HG02763 (cell line): ENCODE data around the gene FAIM2.
"Not testable (repeated sequence)": the region's sequence is repeated elsewhere in the genome, so short reads cannot be mapped to it uniquely, and the experiment has no call there.

Source experiments
- ATAC-seq: cut with Tn5 transposase; IDR thresholded peaks from one replicate; pipeline ENCODE4 v1.9.1; 2021; ENCODE audit warnings: mild to moderate bottlenecking, moderate library complexity; ENCODE audit not compliant: unreplicated experiment

The FAIM2 gene

DNA sequence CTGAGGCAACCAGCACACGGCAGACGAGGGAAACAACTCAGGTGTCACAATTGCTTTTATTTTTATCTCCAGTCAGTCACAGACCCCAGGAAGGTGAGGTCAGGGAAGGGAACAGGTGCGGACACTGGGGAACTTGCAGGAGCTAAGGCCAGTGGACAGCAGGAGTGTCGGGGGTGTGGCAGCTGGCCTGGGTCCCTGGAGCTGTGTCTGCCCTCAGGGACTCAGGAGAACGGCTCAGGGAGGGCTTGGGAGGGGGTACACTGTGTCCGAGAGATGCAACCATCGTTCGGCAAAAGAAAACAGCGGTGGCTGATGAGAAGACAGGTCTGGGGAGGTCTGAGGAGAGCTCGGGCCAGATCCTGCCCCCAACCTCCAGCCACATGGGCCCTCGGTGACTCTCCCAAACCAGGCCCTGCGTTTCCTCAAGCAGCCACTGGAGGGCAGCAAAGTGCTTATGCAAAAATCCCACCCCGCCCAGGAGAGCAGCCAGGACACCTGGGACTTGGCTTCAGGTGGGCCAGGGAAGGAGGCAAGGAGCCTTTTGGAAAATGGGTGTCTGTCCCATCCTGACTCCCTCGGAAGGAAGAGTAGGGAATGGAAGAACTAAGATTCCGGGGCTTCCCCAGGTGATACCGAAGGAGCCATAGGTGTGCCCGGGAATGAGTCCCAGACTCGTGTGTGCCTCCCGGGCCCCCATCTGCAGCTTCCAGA, 36.7 kb downstream of the FAIM2 start:
- no peak for ATAC-seq

DNA sequence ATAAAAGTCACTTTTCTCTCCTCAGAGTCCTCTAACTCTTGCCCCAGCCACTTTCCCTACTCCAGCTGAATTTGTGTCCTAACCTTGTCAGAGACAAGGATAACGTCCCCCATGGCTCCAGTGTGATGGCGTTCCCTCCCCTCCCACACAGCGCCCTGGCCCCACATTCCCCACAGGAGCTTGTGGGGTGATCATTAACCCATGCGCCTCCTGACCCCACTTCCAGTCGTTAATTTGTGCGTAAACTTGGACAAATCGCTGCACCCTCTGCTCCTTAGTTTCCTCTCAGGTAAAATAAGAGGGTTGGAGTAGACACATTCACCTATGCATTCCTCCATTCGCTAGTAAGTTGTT, 37.9 kb downstream of the FAIM2 start:
- no peak for ATAC-seq

DNA sequence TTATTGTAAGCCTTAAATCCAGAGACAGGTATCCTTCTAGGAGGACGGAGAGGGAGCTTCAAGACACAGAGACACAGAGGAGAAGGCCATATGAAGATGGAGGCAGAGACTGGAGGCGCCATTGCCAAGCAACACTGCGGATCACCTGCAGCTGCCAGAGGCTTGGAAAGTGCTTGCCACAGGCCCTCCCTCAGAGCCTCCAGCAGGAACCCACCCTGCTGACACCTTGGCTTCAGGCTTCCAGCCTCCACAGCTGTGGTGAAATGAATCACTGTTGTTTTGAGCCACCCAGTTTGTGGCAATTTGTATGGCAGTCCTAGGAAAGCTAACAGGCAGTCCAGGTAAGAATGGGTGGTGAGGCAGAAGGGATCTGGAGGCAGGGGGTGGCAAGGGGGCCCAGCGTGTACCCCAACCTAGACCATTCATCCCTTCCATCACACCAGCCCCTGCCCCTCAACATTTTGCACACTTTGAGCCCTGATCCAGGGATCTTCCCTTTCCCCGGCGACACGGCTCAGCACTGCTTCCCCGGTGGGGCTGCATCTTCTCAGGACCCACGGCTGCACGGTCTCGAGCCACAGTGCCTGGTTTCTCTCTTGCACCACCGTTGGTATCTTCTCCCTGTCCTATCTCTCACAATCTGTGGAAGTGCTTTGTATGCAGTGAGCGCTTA, 38.5 kb downstream of the FAIM2 start:
- no peak for ATAC-seq

DNA sequence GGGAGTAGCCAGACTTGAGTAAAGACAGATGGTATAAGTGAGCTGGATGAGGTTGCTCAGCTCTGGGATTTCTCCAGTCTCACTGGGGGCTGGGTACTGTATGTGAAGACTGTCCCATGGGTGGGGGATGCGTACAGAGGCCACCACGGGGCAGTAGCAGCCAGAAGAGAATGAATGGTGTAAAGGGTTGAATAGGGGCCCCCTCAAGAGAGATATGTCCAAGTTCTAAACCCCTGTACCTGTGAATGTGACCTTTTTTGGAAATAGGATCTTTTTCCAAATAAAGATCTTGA, 39.0 kb downstream of the FAIM2 start:
- no peak for ATAC-seq

DNA sequence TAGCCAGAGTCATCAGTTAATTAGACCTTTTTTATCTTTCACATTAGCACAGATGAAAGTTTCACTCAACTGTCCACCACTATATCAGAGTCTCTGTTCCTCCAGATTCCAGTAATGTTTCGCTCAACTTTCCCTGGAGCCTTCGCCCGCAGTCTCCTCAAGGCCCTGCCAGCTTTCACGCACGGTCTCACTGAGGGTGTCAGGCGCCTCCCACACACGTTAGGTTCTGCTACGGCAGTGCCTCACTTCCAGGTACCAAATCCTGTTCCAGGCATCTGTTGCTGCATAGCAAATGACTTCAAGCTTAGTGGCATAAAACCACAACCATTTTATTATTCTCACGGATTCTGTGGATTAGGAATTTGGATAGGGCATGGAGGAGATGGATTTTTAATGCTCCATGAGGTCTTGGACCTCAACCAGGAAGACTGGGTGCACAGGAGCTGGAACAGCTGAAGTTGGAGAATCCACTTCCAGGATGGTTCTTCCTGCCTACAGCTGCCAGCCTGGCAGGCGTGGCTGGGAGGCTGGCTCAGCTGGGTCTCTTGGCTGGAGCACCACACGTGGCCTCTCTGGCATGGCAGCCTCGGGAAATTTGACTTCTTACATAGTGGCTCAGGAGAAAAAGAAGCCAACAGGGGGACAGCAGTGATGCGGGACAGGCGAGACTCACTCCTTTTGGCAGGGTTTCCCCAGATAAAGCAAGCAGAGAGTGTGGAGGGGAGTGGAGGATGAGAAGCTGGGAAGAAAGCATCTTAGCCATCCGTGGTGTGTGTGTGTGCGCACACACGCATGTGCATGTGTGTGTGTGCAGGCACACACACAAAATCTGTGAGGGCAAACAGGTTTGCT, 39.5 kb downstream of the FAIM2 start:
- no peak for ATAC-seq

DNA sequence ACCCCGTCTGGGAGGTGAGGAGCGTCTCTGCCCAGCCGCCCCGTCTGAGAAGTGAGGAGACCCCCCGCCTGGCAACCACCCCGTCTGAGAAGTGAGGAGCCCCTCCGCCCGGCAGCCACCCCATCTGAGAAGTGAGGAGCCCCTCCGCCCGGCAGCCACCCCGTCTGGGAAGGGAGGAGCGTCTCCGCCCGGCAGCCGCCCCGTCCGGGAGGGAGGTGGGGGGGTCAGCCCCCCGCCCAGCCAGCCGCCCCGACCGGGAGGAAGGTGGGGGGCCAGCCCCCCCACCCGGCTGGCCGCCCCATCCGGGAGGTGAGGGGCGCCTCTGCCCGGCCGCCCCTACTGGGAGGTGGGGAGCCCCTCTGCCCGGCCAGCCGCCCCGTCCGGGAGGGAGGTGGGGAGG, 42.8 kb downstream of the FAIM2 start:
- ATAC-seq, result not testable (repeated sequence)

DNA sequence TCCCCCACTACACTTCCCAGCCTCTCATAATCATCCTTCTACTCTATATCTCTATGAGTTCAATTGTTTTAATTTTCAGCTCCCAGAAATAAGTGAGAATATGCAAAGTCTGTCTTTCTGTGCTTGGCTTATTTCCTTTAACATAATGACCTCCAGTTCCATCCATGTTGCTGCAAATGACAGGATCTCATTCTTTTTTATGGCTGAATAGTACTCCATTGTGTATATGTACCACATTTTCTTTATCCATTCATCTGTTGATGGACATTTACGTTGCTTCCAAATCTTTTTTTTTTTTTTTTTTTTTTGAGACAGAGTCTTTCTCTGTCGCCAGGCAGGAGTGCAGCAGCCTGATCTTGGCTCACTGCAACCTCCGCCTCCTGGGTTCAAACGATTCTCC, 47.8 kb downstream of the FAIM2 start:
- not testable (repeated sequence) for ATAC-seq

DNA sequence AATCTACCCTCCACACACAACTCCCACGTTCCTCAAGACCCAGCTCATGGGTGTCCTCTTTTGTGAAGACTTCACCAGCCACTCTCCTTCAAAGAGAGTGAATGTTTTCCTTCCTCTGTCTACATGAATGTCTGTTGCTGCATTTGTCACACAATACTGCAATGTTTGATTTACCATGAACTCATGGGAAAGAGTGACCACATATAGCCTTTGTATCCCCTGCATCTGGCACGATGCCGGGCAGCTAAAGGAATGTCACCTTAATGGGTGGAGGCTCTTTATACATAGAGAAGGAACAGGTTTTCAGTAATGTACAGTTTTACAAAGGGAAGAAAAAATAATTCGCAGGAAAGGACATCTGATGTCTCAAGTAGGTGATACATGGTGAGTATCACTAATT, 48.7 kb downstream of the FAIM2 start:
- no peak for ATAC-seq

DNA sequence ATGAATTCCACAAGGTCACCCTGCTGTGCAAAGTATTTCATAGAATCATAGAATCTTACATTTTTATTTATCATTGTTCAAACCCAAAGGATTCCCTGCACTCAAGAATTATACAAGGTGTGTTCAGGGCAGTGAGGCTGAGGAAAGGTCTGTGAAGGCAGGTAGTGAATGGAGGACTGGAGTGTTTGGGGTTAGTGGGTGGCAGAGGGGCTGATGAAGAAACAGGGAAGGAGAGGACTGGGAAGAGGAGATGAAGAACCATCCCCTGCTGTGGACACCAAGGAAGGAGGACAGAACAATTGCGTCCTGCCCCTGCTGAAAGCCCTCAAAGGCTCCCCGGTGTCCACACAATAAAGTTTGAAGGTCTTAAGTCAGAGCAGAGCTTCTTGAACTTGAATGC, 50.0 kb downstream of the FAIM2 start:
- ATAC-seq, result no peak

DNA sequence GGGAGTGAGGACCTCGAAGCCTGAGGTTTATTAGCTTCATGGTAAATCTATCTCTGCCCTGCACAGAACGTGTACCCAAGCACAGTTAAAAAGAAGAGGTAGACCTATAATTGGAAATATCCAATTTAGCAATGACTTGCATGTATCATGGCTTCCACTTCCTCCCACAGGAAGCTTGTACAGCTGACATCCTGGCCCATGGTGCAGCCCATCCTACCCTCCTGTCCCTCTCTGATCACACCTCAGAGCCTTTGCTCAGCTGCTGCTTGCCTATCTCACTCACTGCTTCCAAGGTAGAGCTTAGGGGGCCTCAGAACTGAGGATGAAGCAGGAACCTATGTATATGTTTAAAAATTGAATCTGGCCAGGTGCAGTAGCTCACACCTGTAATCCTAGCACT, 56.5 kb downstream of the FAIM2 start:
- no peak for ATAC-seq

DNA sequence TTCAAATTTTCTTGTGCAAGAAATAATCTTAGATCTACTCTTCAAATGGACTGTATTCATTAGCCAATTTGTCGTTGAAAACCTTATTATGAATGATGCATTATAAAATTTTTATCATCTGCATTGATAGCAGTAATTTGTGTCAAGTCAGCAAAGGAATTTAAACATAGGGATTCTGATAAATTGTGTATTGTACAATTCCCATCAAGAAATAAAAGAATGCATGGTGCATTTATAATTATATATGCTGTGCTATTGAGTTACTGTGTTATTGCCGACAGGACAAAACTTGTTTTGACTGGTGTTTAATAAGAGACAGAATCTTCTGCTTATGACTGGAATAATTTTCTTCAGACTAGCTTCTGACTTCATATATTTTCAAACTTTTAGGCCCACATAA, 57.7 kb downstream of the FAIM2 start:
- no peak for ATAC-seq

DNA sequence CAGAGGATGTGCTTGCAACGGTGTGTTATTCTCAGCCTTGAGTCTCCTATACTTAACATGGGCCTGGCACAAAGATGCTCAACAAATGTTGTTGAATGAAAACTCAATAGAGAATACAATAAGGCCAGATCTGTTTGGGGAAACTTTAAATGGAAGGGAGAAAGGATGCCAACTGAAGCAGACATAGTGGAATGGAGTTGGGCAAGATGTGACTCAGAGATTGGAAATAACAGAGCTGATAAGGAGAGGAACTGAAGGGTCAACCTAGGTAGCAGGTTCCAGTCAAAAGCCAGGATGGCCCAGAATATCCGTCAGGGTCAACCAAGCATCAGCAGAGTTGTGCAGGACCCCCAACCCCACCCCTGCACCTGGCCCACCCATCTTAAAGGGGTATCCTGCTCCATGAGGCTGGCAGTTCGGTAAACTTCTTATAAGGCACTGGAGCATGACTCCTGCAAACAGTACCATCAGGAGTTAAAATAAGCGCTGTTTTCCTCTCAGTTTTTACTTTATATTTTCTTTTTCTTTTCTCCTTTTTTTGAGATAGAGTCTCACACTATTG, 59.7 kb downstream of the FAIM2 start:
- no peak for ATAC-seq

DNA sequence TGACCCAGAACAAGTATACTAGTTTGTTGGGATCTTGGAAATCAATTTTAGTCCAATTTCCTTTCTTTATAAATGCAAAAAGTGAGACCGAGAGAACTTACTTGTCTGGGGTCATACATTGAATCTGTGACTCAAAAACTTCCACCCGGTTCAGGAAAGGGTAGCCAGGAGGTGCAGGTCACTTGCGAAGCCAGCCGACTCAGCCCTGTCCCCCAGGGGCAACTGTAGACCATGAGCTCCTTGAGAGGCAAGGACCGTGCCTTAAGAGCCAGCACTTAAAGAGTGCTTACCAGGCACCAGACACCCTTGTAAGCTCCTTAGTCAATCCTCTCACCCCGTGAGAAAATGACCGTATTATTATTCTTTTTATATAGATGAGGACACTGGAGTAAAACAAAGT, 60.3 kb downstream of the FAIM2 start:
- ATAC-seq, result no peak

DNA sequence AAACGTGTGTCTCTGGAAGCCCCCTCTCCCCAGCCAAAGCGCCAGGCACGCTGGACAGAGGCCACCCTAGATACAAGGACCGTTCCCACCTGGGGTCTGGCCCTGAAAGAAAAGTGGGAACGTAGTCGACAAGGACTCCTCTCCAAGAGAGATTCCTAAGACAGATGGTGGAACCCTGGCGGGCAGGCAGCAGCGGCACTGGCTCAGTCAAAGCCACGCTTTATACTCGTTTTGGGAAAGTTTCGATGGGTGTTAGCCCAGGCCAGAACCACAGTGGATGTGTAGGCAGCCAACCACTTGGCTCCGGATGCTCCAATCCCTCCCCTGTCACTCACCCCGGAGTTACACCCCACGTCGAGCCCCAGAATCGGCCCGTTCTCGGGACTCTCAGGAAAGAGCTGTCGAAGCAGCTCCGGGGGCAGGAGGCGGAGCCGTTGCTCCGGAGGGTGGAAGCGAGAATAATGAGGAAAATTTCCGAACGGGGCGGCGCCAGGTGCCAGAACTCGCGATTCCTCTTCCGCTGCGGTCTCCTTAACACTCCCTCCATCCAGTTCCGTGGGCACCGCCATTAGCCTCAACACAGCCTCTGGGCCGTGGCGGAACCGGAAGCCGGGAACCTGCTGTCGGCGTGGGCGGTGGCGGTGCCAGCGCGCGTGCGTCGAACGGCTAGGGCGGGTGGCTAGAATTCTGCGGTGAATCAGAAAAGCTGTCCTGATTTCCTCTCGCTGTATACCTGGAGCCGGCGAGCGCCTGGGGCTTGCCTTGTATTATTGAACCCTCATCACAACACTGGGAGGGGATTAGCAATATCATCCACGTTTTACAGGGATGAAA, 61.0 kb downstream of the FAIM2 start, which contains the start of gene BCDIN3D:
Gene BCDIN3D (minus strand): TSS at position 588 of the 834 bp plus-strand sequence. CDS start 19 bp downstream, at position 569.
- peak; percentile 90 for ATAC-seq

DNA sequence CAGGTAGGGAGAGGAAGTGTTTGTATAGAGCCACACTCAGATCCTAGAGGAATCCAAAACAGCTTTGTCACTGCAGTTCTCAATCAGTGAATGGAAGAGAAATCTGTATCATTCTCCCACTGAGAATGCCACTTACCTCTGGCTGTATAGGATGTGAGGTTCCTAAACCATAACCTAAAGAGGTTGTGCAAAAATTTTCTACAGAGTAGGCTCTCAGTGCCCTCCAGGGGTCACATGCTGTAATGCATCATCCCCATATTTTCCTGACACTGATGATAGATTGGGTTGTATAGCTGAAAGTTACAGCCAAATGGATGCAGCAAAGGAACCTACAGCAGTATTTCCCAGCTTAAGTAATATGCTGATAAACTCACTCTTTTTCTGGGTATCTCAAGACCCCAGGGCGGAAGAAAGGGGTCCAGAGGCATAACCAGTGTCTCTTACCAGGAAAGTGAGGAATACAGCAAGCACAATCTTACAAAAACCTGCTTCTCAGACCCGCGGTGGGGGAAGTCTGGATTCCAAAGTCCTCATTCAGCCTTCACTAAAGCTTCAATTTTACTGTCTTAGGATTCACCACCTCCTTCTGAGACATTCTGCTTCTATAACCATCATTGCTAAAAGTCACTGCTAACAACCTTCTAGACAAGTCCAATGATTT, 64.6 kb downstream of the FAIM2 start:
- no peak for ATAC-seq

DNA sequence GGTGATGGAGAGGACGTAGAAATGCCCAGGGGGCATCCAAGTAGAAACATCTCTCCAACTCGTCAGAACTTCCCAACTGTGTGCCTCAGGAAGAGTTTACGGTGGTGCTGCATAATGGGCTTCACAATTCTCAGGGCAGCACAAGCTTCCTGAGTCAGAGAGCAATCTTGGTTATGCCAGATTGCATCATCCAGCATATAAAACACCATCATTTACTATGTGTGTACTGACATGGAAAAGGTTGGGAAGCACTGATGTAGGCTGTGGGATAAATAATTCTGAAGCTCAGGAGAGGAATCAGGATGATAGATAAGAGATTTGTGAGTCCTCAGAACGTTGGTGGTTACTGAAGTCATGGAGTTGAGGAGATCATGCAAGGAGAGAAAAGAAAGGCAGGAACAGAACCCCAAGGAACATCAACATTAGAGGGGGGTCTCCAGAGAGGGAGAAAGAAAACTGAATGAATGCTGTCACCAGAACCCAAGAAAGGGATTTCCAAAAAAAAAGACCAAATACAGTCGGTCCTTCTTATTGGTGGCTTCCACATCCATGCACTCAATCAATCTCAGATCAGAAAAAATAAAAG, 70.8 kb downstream of the FAIM2 start:
- ATAC-seq, result no peak

DNA sequence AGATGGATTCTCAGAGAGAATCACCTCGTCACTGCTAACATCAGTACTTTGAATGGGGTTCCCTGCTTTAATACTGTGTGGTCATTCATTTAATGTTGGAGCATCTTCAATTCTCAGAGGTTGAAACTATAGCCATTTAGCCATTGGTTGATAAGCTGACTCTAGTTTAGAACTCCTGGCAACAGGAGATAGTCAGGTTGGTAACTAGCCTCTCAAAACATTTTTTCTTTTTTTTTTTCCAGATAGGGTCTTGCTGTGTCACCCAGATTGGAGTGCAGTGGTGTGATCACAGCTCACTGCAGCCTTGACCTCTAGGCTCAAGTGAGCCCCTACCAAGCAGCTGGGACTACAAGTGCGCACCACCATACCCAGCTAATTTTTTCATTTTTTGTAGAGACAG, 72.0 kb downstream of the FAIM2 start:
- no peak for ATAC-seq

DNA sequence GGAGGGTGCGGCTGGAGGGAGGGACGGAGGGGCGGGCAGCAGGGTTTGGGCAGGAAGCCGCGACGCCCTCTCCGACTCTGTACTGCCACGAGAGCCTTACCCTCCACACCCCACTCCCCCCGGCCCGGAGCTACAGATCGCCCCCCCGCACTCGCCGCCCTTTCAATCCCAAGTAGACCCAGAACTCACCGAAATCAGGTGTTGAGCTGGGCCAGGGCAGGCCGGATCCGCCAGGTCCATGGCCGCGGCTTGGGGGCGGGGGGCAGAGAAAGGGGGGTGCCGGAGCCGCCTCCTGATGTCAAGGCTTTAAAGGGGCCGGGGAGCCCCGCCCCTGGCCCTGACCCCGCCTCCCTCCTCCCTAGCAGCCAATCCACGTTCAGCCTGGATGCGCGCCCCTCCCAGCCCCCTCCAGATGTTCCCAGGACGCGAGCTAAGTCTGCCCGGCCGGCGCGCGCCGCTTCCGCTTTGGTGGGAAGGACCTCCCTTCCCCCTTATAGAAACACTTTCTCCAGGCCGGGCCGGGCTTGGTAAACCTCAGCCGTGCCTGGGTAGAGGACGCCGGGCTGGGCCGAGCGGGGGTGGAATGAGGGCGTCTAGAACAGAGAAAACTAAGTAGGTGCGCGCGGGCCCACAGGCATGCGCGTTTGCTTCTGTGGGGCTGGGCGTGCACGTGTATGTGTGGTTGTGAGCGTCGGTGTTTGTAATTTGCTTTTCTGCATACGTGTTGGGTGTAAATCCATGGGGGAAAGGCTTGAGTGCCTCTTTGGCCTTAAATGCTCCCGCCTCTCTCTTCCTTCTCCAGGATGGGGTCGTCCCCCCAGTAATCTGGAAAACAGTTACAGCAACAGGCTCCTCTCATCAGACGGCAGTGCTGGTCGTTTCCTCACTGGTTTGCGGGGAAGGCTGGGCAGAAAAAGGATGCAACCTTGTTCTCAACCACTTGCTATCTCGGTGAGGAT, 75.3 kb downstream of the FAIM2 start, which contains the start of gene NCKAP5L:
Gene NCKAP5L (minus strand): TSS at position 281 of the 959 bp plus-strand sequence. CDS start 24,369 bp downstream, outside the sequence.
- peak; percentile 90 for ATAC-seq
